ENCODE data around the gene RFTN1. TPM values are rescaled to one million over a fixed set of nuclear protein-coding genes. Genes with fewer than 3 reads are reported as not detected.

Gene RFTN1
- total and polyA plus RNA-seq, 2 donors (not counting 3 experiments of a cell fraction or from before 2014, with no cell fraction given): 40.3 to 43.3 TPM

DNA sequence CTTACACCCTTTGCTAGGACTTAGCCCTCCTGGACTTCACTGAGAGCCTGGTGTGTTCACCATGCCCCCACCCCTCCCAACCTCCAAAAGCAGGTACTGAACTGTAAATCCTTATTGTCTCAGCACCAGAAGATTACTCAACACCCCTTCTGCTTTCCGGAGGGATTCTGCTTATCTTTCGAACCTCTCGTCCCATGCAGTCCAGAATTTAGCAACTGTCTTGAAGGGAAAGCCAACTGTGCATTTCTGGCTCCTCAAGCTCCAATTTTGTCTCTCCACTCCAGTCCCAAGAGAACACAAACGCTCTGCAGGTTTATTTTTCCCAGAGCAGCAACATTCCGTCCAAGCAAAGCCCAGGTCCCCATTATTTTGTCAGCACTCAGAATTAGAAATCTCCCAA is 49.6 kb downstream of the RFTN1 start:
- no peak overlapping the region for H2AFZ ChIP-seq (ENCODE audit: low read depth, low read length)
- no peaks in the 10 kb centered on the region for H3K9me1 ChIP-seq (replicated peaks; ENCODE audit: control insufficient read depth, extremely low read depth, insufficient read depth, low read length)
- no peak overlapping the region for H3K9ac ChIP-seq (replicated peaks; ENCODE audit: extremely low read depth, insufficient read depth, low read length)
- FAIRE-seq (no peak), DNase-seq (ENCODE audit: low read depth, low spot score) (no peak)
- no peak overlapping the region for H3K27ac ChIP-seq (ENCODE audit: insufficient read depth, low read depth, low read length)
- H3K4me1 ChIP-seq (ENCODE audit: control insufficient read depth, extremely low read depth, insufficient read depth, low read length): peaks cover 14% of the 10 kb centered on the region
- H4K20me1 ChIP-seq (replicated peaks; ENCODE audit: control insufficient read depth, extremely low read depth, insufficient read depth, low read length): no peaks in the 10 kb centered on the region
- ChIA-PET POLR2A (no interaction called here), CTCF (interaction anchor here (1.1 kb wide), 1 partner anchor 13 kb away, joined by 3 read pairs; no protein-coding TSS in a partner anchor)
- no peak for TF ChIP-seq GATA2 (IDR thresholded peaks at IDR 0.05; ENCODE audit: insufficient read depth, insufficient read length, low read depth, low read length)
- no peak for TF ChIP-seq FOS (IDR thresholded peaks at IDR 0.05; ENCODE audit: borderline replicate concordance, insufficient read depth, low read length)
- no peak for TF ChIP-seq POLR2A (IDR thresholded peaks at IDR 0.05; ENCODE audit: low read depth, low read length)
- no peak for TF ChIP-seq JUN (IDR thresholded peaks at IDR 0.05; ENCODE audit: borderline replicate concordance, insufficient read depth, insufficient read length, low read depth)
- no peak for TF ChIP-seq POLR2AphosphoS5 (IDR thresholded peaks at IDR 0.05; ENCODE audit: insufficient read depth, low read depth, low read length)
- TF ChIP-seq MYC (IDR thresholded peaks at IDR 0.05; ENCODE audit: low read depth, low read length): no peak
- BruUV-seq (replicated peaks): no TSS peak
- intact Hi-C loops (cut with micrococcal nuclease) (no loop called here), dilution Hi-C loops (cut with MboI; ENCODE audit: extremely low pct_ligation_motif_present, low sequenced_read_pairs) (no loop called here)
- no peak overlapping the region for H3K4me2 ChIP-seq (ENCODE audit: insufficient read depth, low read length)
- no peak overlapping the region for H3K4me3 ChIP-seq (replicated peaks in 1 of 3; ENCODE audit: insufficient read depth in 1 of 3, low read depth in 1 of 3, low read length in 3 of 3)
- H3K27me3 ChIP-seq (ENCODE audit: control insufficient read depth in 2 of 2, insufficient read depth in 2 of 2, low read length in 2 of 2): no peaks in the 10 kb centered on the region
- H3K36me3 ChIP-seq (ENCODE audit: control insufficient read depth in 2 of 2, extremely low read depth in 1 of 2, insufficient read depth in 2 of 2, low read length in 2 of 2): no peaks in the 10 kb centered on the region
- peaks cover 4% of the 10 kb centered on the region for H3K79me2 ChIP-seq (ENCODE audit: control insufficient read depth, insufficient read depth, low read length)
- H3K9me3 ChIP-seq (replicated peaks; ENCODE audit: control insufficient read depth, insufficient read depth, low read length): no peaks in the 10 kb centered on the region

DNA sequence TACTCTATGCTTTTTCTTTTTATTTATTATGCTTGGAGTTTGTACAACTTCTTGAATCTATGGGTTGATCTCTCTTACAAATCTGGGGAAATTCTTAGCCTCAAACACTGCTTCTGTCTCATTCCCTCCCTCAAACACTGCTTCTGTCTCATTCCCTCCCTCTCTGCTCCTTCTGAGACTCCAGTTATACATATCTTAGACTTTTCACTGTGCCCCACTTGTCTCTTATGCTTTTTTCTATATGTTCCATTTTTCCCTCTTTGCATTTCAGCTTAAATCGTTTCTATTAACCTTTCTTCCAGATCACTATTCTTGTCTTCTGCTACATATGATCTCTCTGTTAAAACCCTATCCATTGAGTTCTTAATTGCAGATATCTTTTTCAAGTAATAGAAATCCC is 50.4 kb downstream of the RFTN1 start:
- BruUV-seq (replicated peaks): no TSS peak
- FAIRE-seq: no peak

More for the DNA sequence above, 50.4 kb downstream of the RFTN1 start:
- no peak for DNase-seq (ENCODE audit: low read depth, low spot score)
- Histone ChIP-seq H3K9me3 (replicated peaks; ENCODE audit: control insufficient read depth, insufficient read depth, low read length) (no peaks in the 10 kb centered on the region), H3K79me2 (ENCODE audit: control insufficient read depth, insufficient read depth, low read length) (peaks cover 4% of the 10 kb centered on the region), H3K9ac (replicated peaks; ENCODE audit: extremely low read depth, insufficient read depth, low read length) (no peak overlapping the region), H3K36me3 (ENCODE audit: control insufficient read depth in 2 of 2, extremely low read depth in 1 of 2, insufficient read depth in 2 of 2, low read length in 2 of 2) (no peaks in the 10 kb centered on the region), H3K27me3 (ENCODE audit: control insufficient read depth in 2 of 2, insufficient read depth in 2 of 2, low read length in 2 of 2) (no peaks in the 10 kb centered on the region), H3K4me2 (ENCODE audit: insufficient read depth, low read length) (no peak overlapping the region), H4K20me1 (replicated peaks; ENCODE audit: control insufficient read depth, extremely low read depth, insufficient read depth, low read length) (no peaks in the 10 kb centered on the region), H3K27ac (ENCODE audit: insufficient read depth, low read depth, low read length) (no peak overlapping the region), H3K9me1 (replicated peaks; ENCODE audit: control insufficient read depth, extremely low read depth, insufficient read depth, low read length) (no peaks in the 10 kb centered on the region), H3K4me1 (ENCODE audit: control insufficient read depth, extremely low read depth, insufficient read depth, low read length) (peaks cover 7% of the 10 kb centered on the region), H2AFZ (ENCODE audit: low read depth, low read length) (no peak overlapping the region), H3K4me3 (replicated peaks in 1 of 3; ENCODE audit: insufficient read depth in 1 of 3, low read depth in 1 of 3, low read length in 3 of 3) (no peak overlapping the region)
- TF ChIP-seq POLR2AphosphoS5 (IDR thresholded peaks at IDR 0.05; ENCODE audit: insufficient read depth, low read depth, low read length): no peak
- no peak for TF ChIP-seq EZH2 (IDR thresholded peaks at IDR 0.05; ENCODE audit: borderline replicate concordance, low read depth, low read length, severe bottlenecking)
- TF ChIP-seq, protein P1, sequence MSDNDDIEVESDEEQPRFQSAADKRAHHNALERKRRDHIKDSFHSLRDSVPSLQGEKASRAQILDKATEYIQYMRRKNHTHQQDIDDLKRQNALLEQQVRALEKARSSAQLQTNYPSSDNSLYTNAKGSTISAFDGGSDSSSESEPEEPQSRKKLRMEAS (IDR thresholded peaks at IDR 0.05; ENCODE audit: insufficient read depth, insufficient read length): no peak
- no peak for TF ChIP-seq POLR2A (IDR thresholded peaks at IDR 0.05; ENCODE audit: low read depth, low read length)
- TF ChIP-seq JUN (IDR thresholded peaks at IDR 0.05; ENCODE audit: borderline replicate concordance, insufficient read depth, insufficient read length, low read depth): no peak
- no peak for TF ChIP-seq GATA2 (IDR thresholded peaks at IDR 0.05; ENCODE audit: insufficient read depth, insufficient read length, low read depth, low read length)
- TF ChIP-seq CTCF (IDR thresholded peaks at IDR 0.05; ENCODE audit: extremely low read depth in 1 of 2, insufficient read depth in 1 of 2, low read depth in 1 of 2, low read length in 2 of 2): no peak
- no peak for TF ChIP-seq FOS (IDR thresholded peaks at IDR 0.05; ENCODE audit: borderline replicate concordance, insufficient read depth, low read length)
- no peak for TF ChIP-seq MYC (IDR thresholded peaks at IDR 0.05; ENCODE audit: low read depth, low read length)
- POLR2A ChIA-PET: no interaction called here
- intact Hi-C loops (cut with micrococcal nuclease): no loop called here
- CTCF ChIA-PET: interaction anchor here (1.5 kb wide), 1 partner anchor 32 kb away, joined by 4 read pairs; no protein-coding TSS in a partner anchor
- dilution Hi-C loops (cut with MboI; ENCODE audit: extremely low pct_ligation_motif_present, low sequenced_read_pairs): no loop called here
